Sigmoid colon (tissue), 4 donors: Measurements from ENCODE around the gene DMTF1.

Experiments used
- CTCF ChIP-seq, 4 experiments: fragments of 450-650 bp in 3 of 4; fragments of 200-600 bp in 1 of 4; IDR thresholded peaks; one replicate each; pipeline ENCODE4 v1.5.1; 2016 to 2019; ENCODE audit warnings: antibody characterized with exemption in 4 of 4, mild to moderate bottlenecking in 3 of 4, moderate library complexity in 2 of 4
- EP300 ChIP-seq, 4 donors: sonication (generic); formaldehyde crosslinking; IDR thresholded peaks; one replicate each; pipeline ENCODE4 v1.6.1; 2017; ENCODE audit warnings: antibody characterized with exemption in 4 of 4
- POLR2A ChIP-seq, 2 donors: fragments of 450-650 bp; IDR thresholded peaks; one replicate each; pipeline ENCODE4 v1.6.1; 2016; ENCODE audit warnings: antibody characterized with exemption in 2 of 2, mild to moderate bottlenecking in 2 of 2, moderate library complexity in 2 of 2
- POLR2AphosphoS5 ChIP-seq, 4 donors: sonication (generic); formaldehyde crosslinking; IDR thresholded peaks; one replicate each; pipeline ENCODE4 v1.6.1; 2017; ENCODE audit warnings: antibody characterized with exemption in 4 of 4

- TF ChIP-seq CTCF (IDR thresholded peaks at IDR 0.05) (no peak), POLR2AphosphoS5 (IDR thresholded peaks at IDR 0.05) (no peak), POLR2A (IDR thresholded peaks at IDR 0.05) (no peak), EP300 (IDR thresholded peaks at IDR 0.05) (no peak)
Observed at GRCh38 chr7:87210506-87210905, 58.3 kb downstream of the DMTF1 start.
